CD1c-positive myeloid dendritic cell (primary cell): Measurements from ENCODE around the gene MS4A6E.
"Not testable (repeated sequence)": the region's sequence is repeated elsewhere in the genome, so short reads cannot be mapped to it uniquely, and the experiment has no call there.

Experiments used
- DNase-seq: peaks from one replicate; pipeline ENCODE4 v3.0.0-alpha.2; 2016; ENCODE audit errors: extremely low spot score

Gene MS4A6E

DNA sequence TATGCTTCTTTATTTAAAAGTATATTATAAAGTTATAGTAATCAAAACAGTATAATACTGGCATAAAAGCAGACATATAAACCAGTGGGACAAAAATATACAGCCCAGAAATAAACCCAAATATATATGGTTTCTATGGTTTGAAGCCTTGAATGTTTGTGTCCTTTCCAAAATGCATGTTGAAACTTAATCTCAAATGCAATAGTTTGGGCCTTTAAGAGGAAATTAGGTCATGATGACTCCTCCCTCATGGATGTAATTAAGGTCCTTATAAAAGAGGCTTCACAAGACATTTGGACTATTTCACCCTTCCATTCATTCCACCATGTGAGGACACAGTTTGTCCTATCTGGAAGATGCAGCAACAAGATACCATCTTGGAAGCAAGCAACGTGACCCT, at the start of gene MS4A6E:
Gene MS4A6E, plus strand, starts transcription at position 301 of the 400 bp plus-strand sequence. CDS start 7,641 bp downstream, outside the sequence.
- DNase-seq = no peak

DNA sequence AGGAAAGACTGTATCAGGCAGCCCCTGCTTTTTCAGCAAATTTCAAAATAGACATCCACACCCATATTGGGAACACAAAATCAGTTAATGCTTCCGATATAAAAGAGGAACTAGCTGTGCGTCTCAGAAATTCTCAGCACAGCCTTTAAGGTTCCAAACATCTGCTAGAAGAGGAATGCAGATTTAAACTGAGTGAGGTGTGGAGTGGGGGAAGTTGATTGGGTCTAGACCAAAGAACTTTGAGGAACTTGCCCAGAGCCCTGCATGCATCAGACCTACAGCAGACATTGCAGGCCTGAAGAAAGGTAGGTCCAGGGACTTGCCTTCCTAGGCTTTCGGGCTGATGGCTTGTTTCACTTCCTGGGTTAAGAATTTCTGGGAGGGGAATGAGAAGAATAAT, 46.6 kb upstream of the MS4A6E start, which contains the start of gene MS4A4A:
Gene MS4A4A, plus strand, starts transcription at position 255 of the 400 bp plus-strand sequence. Its CDS starts 10 bp downstream, at position 265.
- peak; percentile 80 for DNase-seq

DNA sequence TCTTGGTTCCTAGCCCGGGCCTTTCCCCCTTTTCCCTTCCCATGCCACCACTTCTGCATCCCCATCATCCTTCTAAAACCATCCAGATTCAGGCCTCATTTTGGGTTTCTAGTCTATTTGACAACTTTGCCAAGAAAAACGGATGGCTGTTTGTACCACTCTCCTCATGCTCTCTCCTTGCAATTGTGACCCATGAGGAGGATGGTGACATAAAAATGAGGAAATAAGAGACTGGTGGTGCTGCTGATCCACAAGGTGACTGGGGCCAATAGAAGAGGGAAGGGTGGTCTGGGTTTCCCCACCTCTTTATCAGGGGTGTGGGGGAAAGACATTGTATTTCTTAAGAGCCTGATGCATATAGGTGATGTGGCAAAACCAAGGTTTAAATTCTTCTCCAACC, 45.6 kb upstream of the MS4A6E start:
- DNase-seq = peak; percentile 25

- peak; percentile 73 for DNase-seq
These were observed 44.8 kb upstream of the MS4A6E start for GRCh38 chr11:60282286-60282685.

DNA sequence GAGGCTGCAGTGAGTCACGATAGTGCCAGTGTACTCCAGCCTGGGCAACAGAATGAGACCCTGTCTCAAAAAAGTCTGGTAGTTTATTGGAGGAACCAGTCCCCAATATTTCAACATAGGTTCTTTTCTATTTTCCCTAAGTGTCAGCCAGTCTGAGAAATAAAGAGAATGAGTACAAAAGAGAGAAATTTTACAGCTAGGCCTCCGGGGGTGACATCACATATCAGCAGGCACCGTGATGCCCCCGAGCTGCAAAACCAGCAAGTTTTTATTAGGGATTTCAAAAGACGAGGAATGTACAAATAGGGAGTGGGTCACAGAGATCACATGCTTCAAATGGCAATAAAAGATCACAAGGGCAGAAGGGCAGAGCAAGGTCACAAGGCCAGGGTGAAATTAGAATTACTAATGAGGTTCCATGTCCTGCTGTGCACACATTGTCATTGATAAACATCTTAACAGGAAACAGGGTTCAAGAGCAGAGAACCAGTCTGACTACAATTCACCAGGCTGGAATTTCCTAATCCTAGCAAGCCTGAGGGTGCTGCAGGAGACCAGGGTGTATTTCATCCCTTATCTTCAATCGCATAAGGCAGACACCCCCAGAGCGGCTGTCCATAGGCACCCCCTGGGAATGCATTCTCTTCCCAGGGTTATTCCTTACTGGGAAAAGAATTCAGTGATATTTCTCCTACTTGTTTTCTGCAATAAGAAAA, 41.5 kb upstream of the MS4A6E start:
- DNase-seq = not testable (repeated sequence)

- no peak for DNase-seq
These were observed 38.5 kb upstream of the MS4A6E start for GRCh38 chr11:60288531-60288930.

- DNase-seq = no peak
These were observed 34.9 kb upstream of the MS4A6E start for GRCh38 chr11:60292145-60292544.

GRCh38 chr11:60301178-60301577, 25.9 kb upstream of the MS4A6E start:
- no peak for DNase-seq

DNA sequence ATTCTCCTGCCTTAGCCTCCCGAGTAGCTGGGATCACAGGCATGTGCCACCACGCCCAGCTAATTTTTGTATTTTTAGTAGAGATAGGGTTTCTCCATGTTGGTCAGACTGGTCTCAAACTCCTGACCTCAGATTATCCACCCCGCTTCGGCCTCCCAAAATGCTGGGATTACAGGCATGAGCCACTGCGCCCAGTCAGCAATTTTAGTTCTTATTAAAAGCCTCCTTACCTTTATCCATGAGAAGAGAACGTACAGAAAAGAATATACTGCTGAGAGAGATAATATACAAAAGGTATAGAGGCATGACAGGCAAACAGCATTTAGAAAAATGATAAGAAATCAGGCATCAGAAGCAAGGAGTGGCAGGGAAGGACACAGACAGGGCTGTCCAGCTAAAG, 25.2 kb upstream of the MS4A6E start:
- DNase-seq = not testable (repeated sequence)

- DNase-seq = no peak
These were observed 23.4 kb upstream of the MS4A6E start for GRCh38 chr11:60303661-60304060.

DNA sequence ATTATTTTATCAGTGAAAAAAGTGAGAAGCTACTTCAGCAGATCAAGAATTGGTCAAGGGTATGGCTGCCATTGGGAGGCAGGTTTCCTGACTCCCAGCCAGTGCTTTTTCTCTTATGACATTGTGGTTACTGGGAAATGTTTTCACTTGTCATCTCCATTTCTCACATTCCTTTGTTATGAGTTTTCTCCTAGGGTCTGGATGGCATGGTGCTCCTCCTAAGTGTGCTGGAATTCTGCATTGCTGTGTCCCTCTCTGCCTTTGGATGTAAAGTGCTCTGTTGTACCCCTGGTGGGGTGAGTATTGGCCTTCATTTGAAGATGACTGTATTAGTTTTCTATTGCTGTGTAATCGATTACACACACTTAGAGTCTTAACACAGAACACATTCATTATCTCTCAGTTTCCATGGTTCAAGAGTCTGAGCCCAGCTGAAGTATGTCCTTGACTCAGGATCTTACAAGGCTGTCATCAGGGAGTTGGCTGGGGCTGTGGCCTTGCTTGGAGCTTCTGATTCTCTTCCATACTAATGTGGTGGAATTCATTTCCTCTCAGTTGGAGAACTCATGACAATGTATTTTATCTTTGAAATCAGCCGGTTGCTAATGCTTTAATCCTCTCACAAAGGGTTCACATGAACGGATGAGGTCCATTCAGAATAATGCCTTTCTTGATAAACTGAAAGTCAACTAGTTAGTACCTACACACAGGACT, 21.0 kb upstream of the MS4A6E start:
- no peak for DNase-seq

- DNase-seq = no peak
These were observed 19.4 kb upstream of the MS4A6E start for GRCh38 chr11:60307507-60308195.

DNA sequence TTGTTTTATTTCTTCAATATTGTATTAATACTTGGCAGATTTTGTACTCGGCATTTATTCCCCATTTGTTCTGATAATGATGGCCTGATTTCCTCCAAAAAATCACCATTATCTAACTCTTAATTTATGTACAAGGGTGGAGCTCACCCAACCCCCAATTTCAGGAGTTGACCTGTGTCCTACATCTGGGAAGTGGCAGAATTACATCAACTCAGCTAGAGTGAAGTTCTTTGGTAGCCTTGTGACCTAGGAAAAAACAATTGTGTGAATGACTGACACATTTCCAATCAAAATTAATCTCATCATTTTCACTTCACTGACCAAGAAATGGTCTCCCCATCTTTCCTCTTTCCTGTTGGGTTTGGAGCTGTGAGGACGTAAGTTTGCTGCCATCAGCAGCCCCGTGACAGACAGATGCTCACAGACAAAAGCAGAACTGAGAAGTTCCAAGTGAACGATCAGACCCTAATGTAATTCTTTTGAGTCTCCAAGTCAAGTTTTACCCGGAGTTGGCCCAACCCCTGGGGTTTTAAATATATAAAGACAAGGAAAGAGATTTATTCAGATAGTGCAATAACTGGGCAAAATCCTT, 16.6 kb upstream of the MS4A6E start:
- DNase-seq = peak; percentile 80

GRCh38 chr11:60314635-60315321, 12.3 kb upstream of the MS4A6E start:
- no peak for DNase-seq

DNA sequence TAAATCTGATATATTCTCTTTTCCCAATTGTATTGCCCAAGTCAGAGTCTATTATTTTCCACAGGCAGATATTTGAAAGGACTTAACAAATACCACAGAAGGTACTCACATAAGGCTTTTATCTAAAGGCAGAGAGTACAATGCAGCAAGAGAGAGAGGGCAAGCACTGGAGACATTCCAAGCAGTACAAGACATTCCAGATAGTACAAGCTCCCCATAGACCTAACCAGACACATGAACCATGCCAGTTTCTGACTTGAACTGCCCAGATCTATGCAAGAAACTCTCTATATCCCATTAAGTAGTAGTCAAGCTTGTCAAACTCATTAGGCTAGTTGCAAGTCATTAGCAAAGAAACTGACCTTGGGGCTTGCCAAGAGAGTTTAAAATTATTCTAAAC, 11.2 kb upstream of the MS4A6E start:
- no peak for DNase-seq

- DNase-seq = no peak
These were observed 10.7 kb upstream of the MS4A6E start for GRCh38 chr11:60316317-60316716.

- DNase-seq = no peak
These were observed 8.3 kb upstream of the MS4A6E start for GRCh38 chr11:60318726-60319125.

- DNase-seq = no peak
These were observed 6.0 kb upstream of the MS4A6E start for GRCh38 chr11:60321051-60321450.

DNA sequence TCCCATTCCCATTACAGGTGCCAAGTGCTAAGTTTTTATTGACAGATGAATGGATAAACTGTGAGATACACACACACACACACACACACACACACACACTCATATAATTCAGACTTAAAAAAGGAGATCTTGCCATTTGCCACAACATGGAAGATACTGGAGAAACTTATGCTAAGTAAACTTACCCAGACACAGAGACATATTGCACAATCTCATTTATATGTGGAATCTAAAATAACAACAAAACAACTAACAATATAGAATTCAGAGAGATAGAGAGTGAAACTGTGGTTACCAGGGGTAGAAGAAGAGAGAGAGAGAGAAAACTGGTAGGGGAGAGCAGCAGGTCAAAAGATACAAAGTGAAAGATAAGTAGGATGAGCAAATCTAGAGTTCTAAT, 1.4 kb downstream of the MS4A6E start:
- DNase-seq = no peak

- DNase-seq = peak; percentile 46
These were observed 5.8 kb downstream of the MS4A6E start for GRCh38 chr11:60332846-60333245.

GRCh38 chr11:60334005-60334620, 7.1 kb downstream of the MS4A6E start:
- DNase-seq = peak; percentile 79
